HepG2 (cell line): ENCODE data around the gene PCIF1. TPM values are rescaled to one million over a fixed set of nuclear protein-coding genes. Genes with fewer than 3 reads are reported as not detected.

Experiments used
- ATF1 ChIP-seq: IDR thresholded peaks from 2 replicates; pipeline ENCODE4 v1.6.1; 2016; ENCODE audit warnings: mild to moderate bottlenecking, control low read depth
- ATF2 ChIP-seq: sonication (generic); formaldehyde crosslinking; IDR thresholded peaks from 2 replicates; pipeline ENCODE4 v1.4.0; 2020; ENCODE audit warnings: missing genetic modification reagents
- ATRX ChIP-seq: sonication (generic); formaldehyde crosslinking; IDR thresholded peaks from 2 replicates; pipeline ENCODE4 v1.4.0; 2020; ENCODE audit warnings: missing genetic modification reagents, borderline replicate concordance
- CREB3 ChIP-seq: sonication (generic); formaldehyde crosslinking; IDR thresholded peaks from 2 replicates; pipeline ENCODE4 v1.5.0; 2020; ENCODE audit warnings: missing genetic modification reagents
- DBP ChIP-seq: sonication (generic); formaldehyde crosslinking; IDR thresholded peaks from 2 replicates; pipeline ENCODE4 v1.4.0; 2020; ENCODE audit warnings: missing genetic modification reagents; ENCODE audit errors: not compliant biosample characterization
- E2F2 ChIP-seq: sonication (generic); formaldehyde crosslinking; IDR thresholded peaks from 2 replicates; pipeline ENCODE4 v1.4.0; 2020; ENCODE audit warnings: missing genetic modification reagents, borderline replicate concordance
- FOSL1 ChIP-seq: sonication (generic); formaldehyde crosslinking; IDR thresholded peaks from 2 replicates; pipeline ENCODE4 v1.9.0; 2021; ENCODE audit warnings: missing genetic modification reagents, borderline replicate concordance
- IRF2 ChIP-seq: IDR thresholded peaks from 2 replicates; pipeline ENCODE4 v1.6.1; 2018; ENCODE audit warnings: missing genetic modification reagents, missing compliant biosample characterization
- ISL2 ChIP-seq: sonication (generic); formaldehyde crosslinking; IDR thresholded peaks from 2 replicates; pipeline ENCODE4 v1.5.0; 2020; ENCODE audit warnings: missing genetic modification reagents
- NFE2 ChIP-seq: sonication (generic); formaldehyde crosslinking; IDR thresholded peaks from 2 replicates; pipeline ENCODE4 v1.4.0; 2020; ENCODE audit warnings: missing genetic modification reagents
- NR1H2 ChIP-seq: sonication (generic); formaldehyde crosslinking; IDR thresholded peaks from 2 replicates; pipeline ENCODE4 v1.8.1; 2022; ENCODE audit warnings: low read depth, missing genetic modification reagents, borderline replicate concordance
- RBAK ChIP-seq: sonication (generic); formaldehyde crosslinking; IDR thresholded peaks from 2 replicates; pipeline ENCODE4 v1.5.1; 2020; ENCODE audit warnings: mild to moderate bottlenecking, missing genetic modification reagents
- TRIM22 ChIP-seq: fragments of 450-650 bp; IDR thresholded peaks from 2 replicates; pipeline ENCODE4 v1.6.1; 2017
- ZBTB42 ChIP-seq: sonication (generic); formaldehyde crosslinking; IDR thresholded peaks from 2 replicates; pipeline ENCODE4 v1.5.0; 2020; ENCODE audit warnings: mild to moderate bottlenecking, missing genetic modification reagents
- ZBTB43 ChIP-seq: sonication (generic); formaldehyde crosslinking; conservative IDR thresholded peaks from 2 replicates; pipeline ENCODE4 v1.4.0; 2020; ENCODE audit warnings: missing genetic modification reagents
- ZFP36L2 ChIP-seq: sonication (generic); formaldehyde crosslinking; IDR thresholded peaks from 2 replicates; pipeline ENCODE4 v1.4.0; 2020; ENCODE audit warnings: missing genetic modification reagents
- ZIK1 ChIP-seq: sonication (generic); formaldehyde crosslinking; IDR thresholded peaks from 2 replicates; pipeline ENCODE4 v1.5.0; 2020; ENCODE audit warnings: mild to moderate bottlenecking, low read depth, missing genetic modification reagents, borderline replicate concordance
- ZNF432 ChIP-seq: sonication (generic); formaldehyde crosslinking; IDR thresholded peaks from 2 replicates; pipeline ENCODE4 v1.5.0; 2020; ENCODE audit warnings: missing genetic modification reagents, mild to moderate bottlenecking, borderline replicate concordance
- ZNF563 ChIP-seq: sonication (generic); formaldehyde crosslinking; IDR thresholded peaks from 2 replicates; pipeline ENCODE4 v1.8.0; 2022; ENCODE audit warnings: mild to moderate bottlenecking, moderate library complexity, missing genetic modification reagents
- ZNF713 ChIP-seq: sonication (generic); formaldehyde crosslinking; IDR thresholded peaks from 2 replicates; pipeline ENCODE4 v1.4.0; 2020; ENCODE audit warnings: mild to moderate bottlenecking, missing genetic modification reagents
- ZNF749 ChIP-seq: sonication (generic); formaldehyde crosslinking; IDR thresholded peaks from 2 replicates; pipeline ENCODE4 v1.8.0; 2022; ENCODE audit warnings: mild to moderate bottlenecking, missing genetic modification reagents, moderate library complexity, borderline replicate concordance
- ZSCAN5A ChIP-seq: sonication (generic); formaldehyde crosslinking; IDR thresholded peaks from 2 replicates; pipeline ENCODE4 v1.8.0; 2022; ENCODE audit warnings: mild to moderate bottlenecking, missing genetic modification reagents, borderline replicate concordance
- polyA plus RNA-seq, 8 experiments: library from polyadenylated mRNA; depleted of rRNA in 3 of 8; stranded (reverse) in 7 of 8; unstranded in 1 of 8; fragments of >200 nt; fragmentation: Illumina TruSeq in 4 of 8; extraction: Trizol in 4 of 8; gene quantifications; 2 replicates each; pipeline versions ENCODE4 v1.2.1 to v1.2.3, GENCODE V29; 2011 to 2016; ENCODE audit warnings: low read depth in 4 of 8, missing spikeins in 1 of 8, mixed read lengths in 1 of 8; ENCODE audit not compliant: insufficient read depth in 1 of 8
- total RNA-seq, 5 experiments: library from RNA; depleted of rRNA; stranded (reverse); fragments of >200 nt; fragmentation: Illumina TruSeq; extraction: Trizol; gene quantifications; 2 replicates each; pipeline ENCODE4 v1.2.3, GENCODE V29; 2016; ENCODE audit warnings: low read depth in 1 of 5

PCIF1 gene
- total and polyA plus RNA-seq, 2 of the 13 experiments (the other 11 are each of a cell fraction or from before 2014, with no cell fraction given), result 20.9 to 24.4 TPM

- TF ChIP-seq ZSCAN5A (CRISPR knock-in tag) (no peak), NFE2 (no peak), ATF2 (CRISPR knock-in tag) (no peak), ZBTB42 (CRISPR knock-in tag) (no peak; the same call in 1 of the 2 replicates), CREB3 (CRISPR knock-in tag) (0 out of 2 replicates have a peak, but pooled peaks have one; percentile 14), ZBTB43 (CRISPR knock-in tag) (no peak; the same call in 1 of the 2 replicates), ZFP36L2 (CRISPR knock-in tag) (no peak), ISL2 (CRISPR knock-in tag) (peak; percentile 66; the same call in 1 of the 2 replicates), ATF1 (CRISPR knock-in tag) (no peak), DBP (CRISPR knock-in tag) (no peak), NR1H2 (peak; percentile 84; the same call in 1 of the 2 replicates), FOSL1 (CRISPR knock-in tag) (no peak), ZNF432 (no peak), RBAK (CRISPR knock-in tag) (peak; percentile 56; the same call in 1 of the 2 replicates), ZIK1 (CRISPR knock-in tag) (no peak), IRF2 (0 out of 2 replicates have a peak, but pooled peaks have one; percentile 63), TRIM22 (no peak), ATRX (CRISPR knock-in tag) (no peak), ZNF749 (CRISPR knock-in tag) (no peak), ZNF563 (CRISPR knock-in tag) (no peak), E2F2 (no peak), ZNF713 (CRISPR knock-in tag) (no peak)
Measured at GRCh38 chr20:45909336-45909808, 25.1 kb upstream of the PCIF1 start (continued).
